Measurements from ENCODE around the gene C5orf24.

DNA sequence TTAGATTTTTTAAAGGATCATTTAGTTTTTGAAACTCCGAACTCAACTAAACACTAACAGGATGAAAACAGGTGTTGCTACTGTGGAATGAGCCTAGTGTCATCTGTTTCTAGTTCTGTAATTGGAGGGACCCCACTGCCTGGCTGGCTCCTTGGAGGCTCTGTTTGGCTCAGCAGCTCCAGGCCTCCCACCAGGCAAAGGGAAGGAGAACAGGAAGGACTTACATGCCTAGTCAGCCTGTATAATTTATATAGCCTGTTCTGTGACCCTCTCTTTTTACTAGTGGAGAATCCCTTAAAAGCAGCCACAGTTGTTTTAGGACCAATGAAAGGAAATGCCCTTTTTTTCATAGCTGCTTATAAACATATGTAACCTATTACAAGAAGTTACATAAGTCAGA is 21.1 kb upstream of the C5orf24 start:
- TF ChIP-seq, protein P1, sequence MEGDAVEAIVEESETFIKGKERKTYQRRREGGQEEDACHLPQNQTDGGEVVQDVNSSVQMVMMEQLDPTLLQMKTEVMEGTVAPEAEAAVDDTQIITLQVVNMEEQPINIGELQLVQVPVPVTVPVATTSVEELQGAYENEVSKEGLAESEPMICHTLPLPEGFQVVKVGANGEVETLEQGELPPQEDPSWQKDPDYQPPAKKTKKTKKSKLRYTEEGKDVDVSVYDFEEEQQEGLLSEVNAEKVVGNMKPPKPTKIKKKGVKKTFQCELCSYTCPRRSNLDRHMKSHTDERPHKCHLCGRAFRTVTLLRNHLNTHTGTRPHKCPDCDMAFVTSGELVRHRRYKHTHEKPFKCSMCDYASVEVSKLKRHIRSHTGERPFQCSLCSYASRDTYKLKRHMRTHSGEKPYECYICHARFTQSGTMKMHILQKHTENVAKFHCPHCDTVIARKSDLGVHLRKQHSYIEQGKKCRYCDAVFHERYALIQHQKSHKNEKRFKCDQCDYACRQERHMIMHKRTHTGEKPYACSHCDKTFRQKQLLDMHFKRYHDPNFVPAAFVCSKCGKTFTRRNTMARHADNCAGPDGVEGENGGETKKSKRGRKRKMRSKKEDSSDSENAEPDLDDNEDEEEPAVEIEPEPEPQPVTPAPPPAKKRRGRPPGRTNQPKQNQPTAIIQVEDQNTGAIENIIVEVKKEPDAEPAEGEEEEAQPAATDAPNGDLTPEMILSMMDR (IDR thresholded peaks at IDR 0.05): no peak
- no peak for TF ChIP-seq POLR2A (IDR thresholded peaks at IDR 0.05)
